ENCODE measurements around the gene ABHD12.

DNA sequence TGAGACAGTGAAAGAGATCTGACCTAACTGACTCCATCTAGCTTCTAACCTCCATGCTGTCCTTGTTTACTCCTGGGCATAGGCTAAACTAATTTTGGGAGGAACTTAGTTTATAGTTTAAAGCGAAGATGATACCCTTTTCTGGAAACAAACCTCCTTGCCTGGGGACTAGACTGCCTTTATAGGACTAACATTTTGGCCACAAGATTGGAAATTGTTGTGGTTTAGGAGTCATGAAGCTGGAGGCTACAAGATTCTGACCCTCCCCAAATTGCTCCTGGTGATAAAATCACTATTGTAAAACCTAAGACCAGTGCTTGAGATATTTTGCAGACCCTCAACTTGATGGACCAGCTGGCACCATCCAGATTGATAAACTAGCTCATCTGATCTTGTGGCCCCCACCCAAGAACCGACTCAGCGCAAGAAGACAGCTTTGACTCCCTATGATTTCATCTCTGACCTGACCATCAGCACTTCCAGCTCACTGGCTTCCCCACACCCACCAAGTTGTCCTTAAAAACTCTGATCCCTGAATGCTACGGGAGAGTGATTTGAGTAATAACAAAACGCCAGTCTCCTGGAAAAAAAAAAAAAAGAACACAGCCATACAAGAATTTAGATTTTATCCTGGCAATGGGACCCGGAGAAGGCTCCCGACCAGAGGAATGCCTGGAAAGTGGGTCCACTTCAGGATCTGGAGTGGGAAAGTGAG is 63.0 kb downstream of the ABHD12 start:
- no peak for TF ChIP-seq EZH2 (IDR thresholded peaks at IDR 0.05; ENCODE audit: borderline replicate concordance, low read length)
- TF ChIP-seq, protein P1, sequence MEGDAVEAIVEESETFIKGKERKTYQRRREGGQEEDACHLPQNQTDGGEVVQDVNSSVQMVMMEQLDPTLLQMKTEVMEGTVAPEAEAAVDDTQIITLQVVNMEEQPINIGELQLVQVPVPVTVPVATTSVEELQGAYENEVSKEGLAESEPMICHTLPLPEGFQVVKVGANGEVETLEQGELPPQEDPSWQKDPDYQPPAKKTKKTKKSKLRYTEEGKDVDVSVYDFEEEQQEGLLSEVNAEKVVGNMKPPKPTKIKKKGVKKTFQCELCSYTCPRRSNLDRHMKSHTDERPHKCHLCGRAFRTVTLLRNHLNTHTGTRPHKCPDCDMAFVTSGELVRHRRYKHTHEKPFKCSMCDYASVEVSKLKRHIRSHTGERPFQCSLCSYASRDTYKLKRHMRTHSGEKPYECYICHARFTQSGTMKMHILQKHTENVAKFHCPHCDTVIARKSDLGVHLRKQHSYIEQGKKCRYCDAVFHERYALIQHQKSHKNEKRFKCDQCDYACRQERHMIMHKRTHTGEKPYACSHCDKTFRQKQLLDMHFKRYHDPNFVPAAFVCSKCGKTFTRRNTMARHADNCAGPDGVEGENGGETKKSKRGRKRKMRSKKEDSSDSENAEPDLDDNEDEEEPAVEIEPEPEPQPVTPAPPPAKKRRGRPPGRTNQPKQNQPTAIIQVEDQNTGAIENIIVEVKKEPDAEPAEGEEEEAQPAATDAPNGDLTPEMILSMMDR (IDR thresholded peaks at IDR 0.05; ENCODE audit: low read length), result no peak

Measured in OCI-LY1 (cell line).